ENCODE results near the gene CT55.

DNA sequence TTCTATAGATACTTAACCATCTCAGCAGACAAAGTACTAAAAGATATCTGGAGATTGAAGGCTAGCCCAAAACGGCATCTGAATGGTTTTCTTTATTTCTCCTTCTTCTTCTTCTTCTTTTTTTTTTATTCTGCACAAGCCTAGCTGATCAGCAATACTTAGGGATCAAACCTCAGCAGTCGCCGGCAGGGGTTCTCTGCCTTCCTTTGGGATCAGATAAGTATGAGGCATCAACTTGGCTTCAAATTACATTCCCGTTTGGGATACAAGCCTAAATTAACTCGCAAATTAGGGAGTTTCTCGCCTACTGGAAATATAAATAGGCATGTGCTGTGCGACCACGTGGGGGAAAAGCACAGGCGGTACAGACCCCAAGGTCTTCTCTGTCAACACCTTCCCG lies 730 bp downstream of the CT55 start:
- TF ChIP-seq, protein P1, sequence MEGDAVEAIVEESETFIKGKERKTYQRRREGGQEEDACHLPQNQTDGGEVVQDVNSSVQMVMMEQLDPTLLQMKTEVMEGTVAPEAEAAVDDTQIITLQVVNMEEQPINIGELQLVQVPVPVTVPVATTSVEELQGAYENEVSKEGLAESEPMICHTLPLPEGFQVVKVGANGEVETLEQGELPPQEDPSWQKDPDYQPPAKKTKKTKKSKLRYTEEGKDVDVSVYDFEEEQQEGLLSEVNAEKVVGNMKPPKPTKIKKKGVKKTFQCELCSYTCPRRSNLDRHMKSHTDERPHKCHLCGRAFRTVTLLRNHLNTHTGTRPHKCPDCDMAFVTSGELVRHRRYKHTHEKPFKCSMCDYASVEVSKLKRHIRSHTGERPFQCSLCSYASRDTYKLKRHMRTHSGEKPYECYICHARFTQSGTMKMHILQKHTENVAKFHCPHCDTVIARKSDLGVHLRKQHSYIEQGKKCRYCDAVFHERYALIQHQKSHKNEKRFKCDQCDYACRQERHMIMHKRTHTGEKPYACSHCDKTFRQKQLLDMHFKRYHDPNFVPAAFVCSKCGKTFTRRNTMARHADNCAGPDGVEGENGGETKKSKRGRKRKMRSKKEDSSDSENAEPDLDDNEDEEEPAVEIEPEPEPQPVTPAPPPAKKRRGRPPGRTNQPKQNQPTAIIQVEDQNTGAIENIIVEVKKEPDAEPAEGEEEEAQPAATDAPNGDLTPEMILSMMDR (IDR thresholded peaks at IDR 0.05) = no peak
- no peak for TF ChIP-seq POLR2A (IDR thresholded peaks at IDR 0.05)
